Vagina (tissue), 2 donors: ENCODE results near the gene TRAF3IP1.

ENCODE experiments used
- POLR2A ChIP-seq, 2 donors: fragments of 450-650 bp; IDR thresholded peaks; one replicate each; pipeline ENCODE4 v1.6.1; 2017; ENCODE audit warnings: antibody characterized with exemption in 2 of 2, mild to moderate bottlenecking in 2 of 2, moderate library complexity in 2 of 2
- TF ChIP-seq, protein P1 (sequence below), 3 experiments: fragments of 450-650 bp in 2 of 3; fragments of 200-600 bp in 1 of 3; sonication (generic) in 1 of 3; IDR thresholded peaks; one replicate each; pipeline ENCODE4 v1.5.1; 2017 to 2019; ENCODE audit warnings: antibody characterized with exemption in 3 of 3, mild to moderate bottlenecking in 2 of 3, moderate library complexity in 2 of 3

DNA sequence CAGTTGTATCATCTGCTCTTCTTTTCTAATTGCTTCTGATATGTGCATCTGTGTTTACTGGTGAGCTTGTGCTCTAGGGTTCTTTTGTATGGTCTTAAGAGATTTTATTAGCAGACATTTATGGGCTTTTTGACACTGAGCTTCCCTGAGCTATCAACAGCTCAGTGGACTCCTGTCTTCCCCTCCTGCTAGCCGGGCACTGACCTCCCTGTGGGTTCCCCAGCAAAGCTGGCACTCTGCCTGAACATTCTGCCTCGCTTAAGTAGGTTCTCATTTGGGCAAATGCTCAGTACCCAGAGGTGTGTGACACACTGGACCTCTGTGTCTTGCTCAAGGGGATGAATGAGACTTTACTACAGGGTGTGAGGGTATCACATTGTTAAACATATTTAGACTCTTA is 15.8 kb downstream of the TRAF3IP1 start:
- TF ChIP-seq, protein P1, sequence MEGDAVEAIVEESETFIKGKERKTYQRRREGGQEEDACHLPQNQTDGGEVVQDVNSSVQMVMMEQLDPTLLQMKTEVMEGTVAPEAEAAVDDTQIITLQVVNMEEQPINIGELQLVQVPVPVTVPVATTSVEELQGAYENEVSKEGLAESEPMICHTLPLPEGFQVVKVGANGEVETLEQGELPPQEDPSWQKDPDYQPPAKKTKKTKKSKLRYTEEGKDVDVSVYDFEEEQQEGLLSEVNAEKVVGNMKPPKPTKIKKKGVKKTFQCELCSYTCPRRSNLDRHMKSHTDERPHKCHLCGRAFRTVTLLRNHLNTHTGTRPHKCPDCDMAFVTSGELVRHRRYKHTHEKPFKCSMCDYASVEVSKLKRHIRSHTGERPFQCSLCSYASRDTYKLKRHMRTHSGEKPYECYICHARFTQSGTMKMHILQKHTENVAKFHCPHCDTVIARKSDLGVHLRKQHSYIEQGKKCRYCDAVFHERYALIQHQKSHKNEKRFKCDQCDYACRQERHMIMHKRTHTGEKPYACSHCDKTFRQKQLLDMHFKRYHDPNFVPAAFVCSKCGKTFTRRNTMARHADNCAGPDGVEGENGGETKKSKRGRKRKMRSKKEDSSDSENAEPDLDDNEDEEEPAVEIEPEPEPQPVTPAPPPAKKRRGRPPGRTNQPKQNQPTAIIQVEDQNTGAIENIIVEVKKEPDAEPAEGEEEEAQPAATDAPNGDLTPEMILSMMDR (IDR thresholded peaks at IDR 0.05) = no peak
- TF ChIP-seq POLR2A (IDR thresholded peaks at IDR 0.05) = no peak
